22Rv1 (cell line): ENCODE measurements around the gene SH3TC2.

Source experiments
- CTCF ChIP-seq: fragments of 450-650 bp; IDR thresholded peaks from 2 replicates; pipeline ENCODE4 v1.5.1; 2017; ENCODE audit warnings: mild to moderate bottlenecking
- ZFX ChIP-seq: fragments of 450-650 bp; IDR thresholded peaks from 2 replicates; pipeline ENCODE4 v1.6.1; 2017; ENCODE audit warnings: antibody characterized with exemption, borderline replicate concordance

GRCh38 chr5:148956477-148957385 is 106.1 kb downstream of the SH3TC2 start:
- no peak for TF ChIP-seq CTCF
- no peak for TF ChIP-seq ZFX
